GM19035 (cell line): ENCODE data around the gene ACOXL.
A peak's percentile ranks its signal among the peaks of the same experiment; 100 is the strongest.
"Not testable (repeated sequence)": the region's sequence is repeated elsewhere in the genome, so short reads cannot be mapped to it uniquely, and the experiment has no call there.

Experiments
- ATAC-seq: cut with Tn5 transposase; IDR thresholded peaks from one replicate; pipeline ENCODE4 v1.9.1; 2021; ENCODE audit not compliant: unreplicated experiment

The ACOXL gene

DNA sequence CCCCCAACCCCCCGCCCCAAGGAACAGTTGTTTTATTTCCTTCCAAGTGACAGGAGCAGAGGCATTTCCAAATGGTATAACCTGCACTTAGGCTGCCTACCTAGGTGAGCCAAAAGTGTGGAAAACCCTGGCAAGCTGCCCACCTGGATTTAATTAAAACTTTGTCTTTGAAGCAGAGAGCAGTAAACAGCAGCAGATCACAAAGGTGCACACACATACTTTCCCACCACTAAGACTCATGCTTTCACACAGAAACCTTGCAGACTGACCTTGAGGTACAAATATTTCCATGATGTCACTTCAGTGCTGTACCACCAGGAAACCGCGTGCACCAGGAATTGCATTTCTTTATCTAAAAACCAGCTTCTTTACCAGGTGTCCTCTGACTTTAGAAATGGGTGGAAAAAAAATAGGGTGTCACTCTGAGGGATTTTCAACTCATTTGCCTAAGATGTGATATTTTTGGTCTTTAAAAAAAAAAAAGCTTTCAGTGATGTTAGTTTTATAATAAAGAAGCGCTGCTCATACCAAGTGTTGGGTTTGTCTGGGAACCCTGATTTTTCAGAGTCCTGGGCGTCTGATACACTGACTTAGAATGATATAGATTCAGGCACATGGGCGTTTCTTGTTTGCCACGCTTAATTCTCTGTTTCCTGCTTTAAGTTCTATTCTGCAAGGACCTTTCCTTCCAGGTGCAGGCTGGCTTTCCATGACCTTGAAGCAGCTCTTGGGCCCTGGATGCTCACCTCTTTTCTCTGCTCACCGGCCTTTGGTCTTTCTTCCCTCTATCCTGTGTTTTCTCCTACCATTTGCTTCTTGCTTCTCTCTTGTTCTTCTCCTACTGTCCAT is 317.6 kb downstream of the ACOXL start:
- ATAC-seq = peak; percentile 57

DNA sequence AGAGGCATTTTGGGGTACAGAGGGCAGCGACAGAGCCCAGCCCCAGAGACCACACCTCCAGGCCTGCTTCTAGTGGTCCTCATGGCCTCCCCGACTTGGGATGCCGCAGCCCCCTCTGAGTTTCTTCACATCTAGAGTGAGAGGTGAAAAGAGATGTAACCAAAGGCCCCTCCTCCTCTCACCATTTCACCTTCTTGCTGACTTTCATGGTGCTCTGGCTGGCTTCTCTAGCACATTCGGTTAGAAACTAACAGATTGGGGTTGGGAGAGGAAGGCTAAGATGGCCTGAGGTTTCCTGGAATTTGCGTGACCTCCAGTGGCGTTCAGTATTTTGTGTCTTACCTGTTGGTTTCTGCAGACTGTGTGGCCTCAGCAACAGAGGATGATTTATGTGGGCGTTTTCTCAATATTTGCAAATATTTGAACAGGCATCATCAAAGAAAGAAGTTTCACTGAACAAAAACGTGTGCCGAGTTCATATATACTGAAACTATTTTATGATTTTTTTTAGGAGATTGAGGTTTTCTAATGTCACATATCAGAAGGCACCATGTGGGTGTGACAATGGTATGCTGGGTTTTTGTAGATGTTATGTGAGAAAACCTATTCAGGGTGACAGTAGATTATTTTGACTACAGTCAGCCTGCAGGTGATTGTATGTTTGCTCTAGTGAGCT is 318.5 kb downstream of the ACOXL start:
- ATAC-seq = no peak

- no peak for ATAC-seq
Observed at GRCh38 chr2:111052621-111053020, 320.2 kb downstream of the ACOXL start.

DNA sequence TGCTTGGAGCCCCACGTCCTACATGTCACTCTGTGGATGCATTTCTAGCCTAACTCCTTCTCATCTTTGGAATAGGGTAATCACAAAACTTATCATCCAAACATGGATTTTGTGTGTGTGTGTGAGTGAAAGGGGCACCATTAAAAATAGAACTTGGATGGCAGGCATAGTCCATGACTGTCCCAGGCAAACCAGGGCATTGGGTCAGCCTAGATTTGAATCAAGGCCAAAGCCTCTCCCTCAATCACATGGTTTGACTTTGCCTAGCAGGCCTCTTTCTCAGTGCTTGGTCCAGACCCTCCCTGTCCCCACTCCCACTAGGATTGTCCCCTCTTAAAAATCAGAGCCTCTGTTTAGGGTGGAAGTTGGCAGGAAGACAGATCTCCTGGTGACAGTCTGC is 320.9 kb downstream of the ACOXL start:
- no peak for ATAC-seq

GRCh38 chr2:111053825-111054515 is 321.6 kb downstream of the ACOXL start:
- no peak for ATAC-seq

DNA sequence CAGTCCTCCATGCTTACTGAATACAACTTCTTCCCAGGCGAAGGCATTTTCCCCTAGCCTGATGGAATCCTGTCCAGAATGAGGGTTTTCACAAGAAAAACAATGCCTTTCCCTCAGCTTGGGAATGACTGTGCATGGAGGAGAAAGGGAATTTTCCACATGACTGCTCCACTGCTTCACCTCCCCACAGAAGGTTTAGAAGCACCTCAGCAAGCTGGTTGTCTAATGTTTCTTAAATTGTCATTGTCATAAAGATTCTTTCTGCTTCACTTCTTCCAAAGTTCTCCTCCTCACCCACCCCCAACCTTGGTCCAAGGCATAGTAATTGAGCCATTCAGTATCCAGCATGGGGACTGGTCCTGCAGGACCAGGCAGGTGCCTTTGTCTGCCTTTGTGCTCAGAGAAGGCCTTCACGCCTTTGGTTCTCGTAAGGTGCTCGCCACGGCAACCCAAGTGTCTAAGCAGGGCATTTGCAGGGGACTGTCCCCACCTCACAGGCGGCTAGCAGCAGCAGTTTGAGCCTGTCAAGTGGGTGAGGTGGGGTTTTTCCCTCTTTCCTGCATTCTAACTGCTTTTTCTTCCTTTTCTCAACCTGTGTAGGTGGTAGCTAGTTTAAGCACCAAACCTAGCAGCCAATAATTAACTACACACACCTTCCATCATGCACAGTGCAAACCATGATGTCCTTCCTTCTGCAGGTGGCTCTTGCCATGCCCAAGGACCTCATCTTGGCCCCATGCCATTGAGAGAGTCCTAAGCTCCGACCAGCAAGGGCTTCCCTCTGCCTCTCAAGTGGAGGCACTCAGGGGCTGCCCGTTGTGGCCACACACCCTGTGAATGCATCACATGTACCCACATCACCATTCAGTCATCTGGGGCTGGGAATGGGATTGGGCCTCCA is 322.7 kb downstream of the ACOXL start:
- ATAC-seq = peak; percentile 62

DNA sequence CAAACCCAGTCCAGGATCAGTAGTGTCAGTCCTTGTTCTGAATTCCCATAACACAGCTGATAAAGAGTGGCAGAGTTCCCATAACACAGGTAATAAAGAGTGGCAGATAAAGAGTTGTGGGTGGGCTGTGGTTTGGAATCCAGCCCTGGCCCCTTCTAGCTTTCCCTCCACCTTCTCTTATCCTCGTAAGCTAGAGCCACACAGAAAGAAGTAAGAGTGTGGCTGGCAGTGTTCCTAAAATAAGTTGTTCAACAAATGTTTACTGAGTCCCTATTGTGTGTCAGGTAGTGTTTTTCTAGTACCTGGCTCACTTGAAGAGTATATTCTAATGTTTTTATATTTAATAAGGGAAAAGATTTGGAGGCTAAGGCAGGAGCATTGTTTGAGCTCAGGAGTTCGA is 323.4 kb downstream of the ACOXL start:
- no peak for ATAC-seq

DNA sequence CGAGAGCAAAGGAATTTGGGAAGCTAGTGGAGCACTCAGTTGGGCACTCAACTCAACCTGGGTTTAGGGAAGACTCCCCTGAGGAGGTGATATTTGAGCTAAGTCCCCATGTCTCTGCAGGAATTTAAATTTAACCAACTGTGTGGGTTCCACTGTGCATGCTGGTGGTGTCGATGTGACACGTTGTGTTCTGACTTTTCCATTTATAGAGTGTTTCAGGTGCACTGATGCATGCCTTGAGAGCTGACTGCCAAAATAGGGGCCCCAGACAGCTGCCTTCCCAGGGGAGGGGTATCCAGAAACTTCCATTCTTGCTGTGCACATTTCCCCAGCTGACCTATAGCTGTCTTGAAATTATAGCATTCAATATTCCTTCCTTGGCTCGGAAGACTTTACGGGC is 324.7 kb downstream of the ACOXL start:
- ATAC-seq = no peak

GRCh38 chr2:111057721-111058120 is 325.3 kb downstream of the ACOXL start:
- ATAC-seq = no peak

DNA sequence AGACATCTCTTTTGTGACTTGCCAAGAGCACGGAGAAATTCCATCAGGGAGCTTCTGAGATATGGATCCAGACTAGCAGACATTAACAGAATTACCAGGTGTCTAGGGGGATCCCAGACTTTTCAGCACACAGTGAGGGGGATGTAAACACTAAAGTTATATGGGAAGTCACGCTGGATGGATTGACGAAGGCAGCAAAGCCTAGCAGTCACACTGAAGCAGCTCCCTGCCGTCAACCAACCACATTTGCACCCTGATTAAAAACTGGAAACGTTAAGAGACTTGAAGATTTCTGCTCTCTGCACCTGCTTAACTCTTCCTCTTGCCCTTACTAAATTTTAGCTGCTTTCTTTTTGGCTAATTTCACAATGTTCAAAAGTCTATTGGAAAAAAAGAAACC is 325.9 kb downstream of the ACOXL start:
- no peak for ATAC-seq

GRCh38 chr2:111061191-111061590 is 328.8 kb downstream of the ACOXL start:
- ATAC-seq = no peak

- ATAC-seq = no peak
Observed at GRCh38 chr2:111062417-111062816, 330.0 kb downstream of the ACOXL start.

DNA sequence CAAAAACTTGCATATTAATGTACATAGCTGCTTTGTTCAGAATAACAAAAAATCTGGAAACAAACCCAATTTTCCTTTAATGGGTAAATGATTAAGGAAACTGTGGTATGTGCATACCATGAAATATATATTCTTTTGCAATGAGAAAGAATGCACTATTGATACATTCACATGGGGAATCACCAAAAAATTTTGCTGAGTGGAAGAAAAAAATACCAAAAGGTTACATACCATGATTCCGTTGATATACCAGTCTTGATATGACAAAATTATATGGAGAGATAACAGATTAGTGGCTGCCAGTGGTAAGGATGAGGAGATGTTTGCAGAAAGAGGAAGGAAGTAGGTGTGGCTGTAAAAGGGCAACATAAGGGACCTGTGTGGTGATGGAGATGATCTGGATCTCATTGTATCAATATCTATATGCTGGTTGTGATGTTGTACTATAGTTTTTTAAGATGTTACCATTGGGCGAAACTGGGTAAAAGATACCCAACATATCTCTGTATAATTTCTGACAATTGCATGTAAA is 333.8 kb downstream of the ACOXL start:
- no peak for ATAC-seq

DNA sequence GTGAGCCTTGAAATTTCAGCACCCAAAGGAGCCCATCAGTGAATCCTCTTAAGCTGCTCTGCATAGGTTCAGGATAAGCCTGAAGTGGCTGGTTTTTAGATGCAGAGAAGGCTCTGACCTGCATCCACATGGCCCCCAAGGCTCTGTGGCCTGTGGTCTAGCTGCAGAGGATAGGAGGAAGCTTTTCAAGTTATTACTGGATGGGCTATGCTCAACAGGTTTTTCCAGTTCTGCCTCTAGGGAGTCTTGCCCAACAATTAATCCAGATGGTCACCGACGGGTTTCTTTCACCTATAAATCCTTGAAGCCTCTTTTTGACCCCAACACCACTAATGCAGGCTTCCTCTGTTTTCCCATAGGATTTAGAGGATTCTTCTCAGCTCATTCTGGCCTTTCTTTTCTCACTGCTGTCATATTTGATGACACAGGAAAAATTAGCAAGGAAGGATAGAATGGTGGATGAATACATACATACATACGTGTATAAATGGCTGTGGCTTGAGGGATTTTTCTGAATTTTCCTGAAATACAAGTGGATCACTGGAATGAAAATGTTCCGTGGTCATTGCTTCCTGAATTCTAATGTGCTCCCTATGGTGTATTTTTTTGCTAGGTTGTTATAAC is 336.2 kb downstream of the ACOXL start:
- ATAC-seq = no peak

DNA sequence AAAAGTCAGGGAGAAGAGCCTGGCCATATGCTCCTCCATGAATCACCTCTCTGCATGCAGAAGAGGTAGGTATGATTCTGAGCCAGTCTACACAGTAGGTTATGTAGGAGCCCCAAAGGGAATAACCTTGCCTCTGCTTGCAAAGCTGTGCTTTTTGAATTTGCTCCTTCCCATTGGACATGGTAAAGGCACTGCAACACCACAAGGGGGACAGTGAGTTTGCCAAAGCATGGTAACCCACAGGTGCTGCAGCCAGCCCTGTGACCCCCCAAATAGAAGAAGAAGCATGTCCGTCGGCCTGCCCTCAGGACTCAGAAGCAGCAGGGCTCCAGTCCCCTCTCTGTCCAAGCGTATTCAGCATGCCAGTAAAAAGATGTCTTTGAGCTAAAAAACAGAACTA is 337.3 kb downstream of the ACOXL start:
- ATAC-seq = no peak

DNA sequence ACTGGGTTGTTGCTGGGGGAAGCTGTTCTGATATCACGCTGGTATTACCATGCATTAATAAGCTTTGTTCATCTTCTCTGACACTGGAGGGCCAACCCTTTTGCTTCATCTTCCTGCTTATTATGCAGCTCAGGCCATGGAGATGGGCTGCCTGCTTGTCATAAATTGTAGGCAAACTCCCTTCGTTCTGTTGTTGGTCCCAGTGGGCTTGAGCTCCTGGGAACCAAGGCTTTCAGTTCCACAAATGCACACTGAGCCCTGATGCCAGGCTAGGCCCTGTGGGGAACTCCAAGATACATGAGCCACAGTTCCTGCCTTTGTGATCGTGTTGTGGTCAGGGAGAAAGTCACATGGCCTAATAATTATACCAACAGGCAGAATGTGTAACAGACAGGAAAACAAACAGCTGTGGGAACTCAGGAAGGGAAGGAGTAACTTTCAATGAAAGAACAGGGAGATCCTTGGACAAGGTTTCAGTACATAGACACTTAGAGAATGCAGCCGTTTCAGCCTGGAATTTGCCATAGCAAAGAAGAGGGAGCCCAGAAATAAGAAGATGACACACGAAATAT is 339.3 kb downstream of the ACOXL start:
- ATAC-seq = no peak

- no peak for ATAC-seq
Observed at GRCh38 chr2:111072220-111072871, 340.0 kb downstream of the ACOXL start.

GRCh38 chr2:111082659-111083058 is 350.3 kb downstream of the ACOXL start:
- not testable (repeated sequence) for ATAC-seq

- no peak for ATAC-seq
Observed at GRCh38 chr2:111091811-111092211, 359.4 kb downstream of the ACOXL start.
